Measurements from ENCODE around the gene SECTM1.

DNA sequence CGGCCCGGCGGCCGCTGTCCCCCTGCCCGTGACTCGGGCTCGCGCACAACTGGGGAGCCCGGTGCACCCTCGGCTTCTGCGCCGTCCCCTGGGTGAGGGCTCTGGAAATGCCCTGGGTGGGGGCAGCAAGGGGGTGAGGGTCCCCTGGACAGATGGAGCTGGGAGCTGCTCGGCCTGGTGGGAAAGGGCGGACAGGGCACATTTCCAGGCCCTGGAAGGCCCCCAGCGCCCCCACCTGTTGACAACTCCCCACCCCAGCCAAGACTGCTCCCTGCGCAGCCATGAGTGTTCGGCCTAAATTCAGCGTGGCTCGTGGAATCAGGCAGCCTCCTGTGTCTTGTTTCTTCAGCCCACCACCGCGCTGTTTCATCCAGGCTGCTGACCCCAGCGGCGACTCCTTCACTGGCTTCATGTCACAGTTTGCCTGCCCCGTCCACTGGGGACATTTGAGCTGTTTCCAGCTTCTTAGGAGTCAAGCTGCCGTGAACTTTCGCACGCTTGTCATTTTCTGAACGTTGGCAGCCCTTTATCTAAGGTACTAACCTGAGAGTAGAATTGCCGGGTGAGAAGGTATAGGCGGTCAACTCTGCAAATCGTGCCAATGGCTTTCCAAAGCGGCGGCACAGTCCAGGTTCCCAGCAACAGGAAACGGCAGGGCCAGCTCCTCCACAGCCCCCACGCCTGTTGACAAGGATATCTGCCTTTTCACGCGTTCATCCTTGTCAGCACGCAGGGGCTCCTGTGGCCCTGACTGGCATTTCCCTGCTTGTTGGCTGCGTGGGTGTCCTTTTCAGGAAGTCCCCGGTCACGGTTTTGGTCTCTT, 38.9 kb upstream of the SECTM1 start:
- TF ChIP-seq EZH2phosphoT487 (IDR thresholded peaks at IDR 0.05; ENCODE audit: insufficient read depth, low read depth) (no peak), EZH2 (IDR thresholded peaks at IDR 0.05; ENCODE audit: insufficient read depth, poor library complexity, severe bottlenecking) (no peak)

Measured in GM23248 (cell line).